Progenitor cell of endocrine pancreas (in vitro differentiated cells): Measurements from ENCODE around the gene SCUBE3. TPM values are rescaled to one million over a fixed set of nuclear protein-coding genes. Genes with fewer than 3 reads are reported as not detected.
A peak's percentile ranks its signal among the peaks of the same experiment; 100 is the strongest.

Source experiments
- DNase-seq: peaks from one replicate; pipeline ENCODE4 v3.0.0; 2021; ENCODE audit warnings: low spot score; ENCODE audit not compliant: unreplicated experiment
- H3K27ac Mint-ChIP-seq: 2 replicates; pipeline ENCODE4 v1.8.0; 2021; ENCODE audit warnings: mild to moderate bottlenecking, moderate library complexity, mixed read lengths
- H3K27me3 Mint-ChIP-seq: 2 replicates; pipeline ENCODE4 v1.8.0; 2021; ENCODE audit warnings: mixed read lengths
- H3K36me3 Mint-ChIP-seq: 2 replicates; pipeline ENCODE4 v1.8.0; 2022; ENCODE audit warnings: mixed read lengths; ENCODE audit not compliant: insufficient read depth
- H3K4me1 Mint-ChIP-seq: 2 replicates; pipeline ENCODE4 v1.8.0; 2021; ENCODE audit warnings: low read depth, mixed read lengths
- H3K4me3 Mint-ChIP-seq: 2 replicates; pipeline ENCODE4 v1.8.0; 2021; ENCODE audit warnings: low read depth, mild to moderate bottlenecking, moderate library complexity, mixed read lengths
- H3K9me3 Mint-ChIP-seq: 2 replicates; pipeline ENCODE4 v1.8.0; 2021; ENCODE audit warnings: low read depth, mixed read lengths
- CTCF ChIP-seq: fragments of 200-600 bp; sonication (generic); IDR thresholded peaks from one replicate; pipeline ENCODE4 v1.5.0; 2021; ENCODE audit warnings: antibody characterized with exemption, mild to moderate bottlenecking; ENCODE audit not compliant: unreplicated experiment
- total RNA-seq: library from RNA; stranded (reverse); gene quantifications from 2 replicates; pipeline ENCODE4 v1.2.1, GENCODE V29; 2021

Gene SCUBE3
- total RNA-seq, 1 donor from 2014 or later = 31.1 TPM

GRCh38 chr6:35273822-35274559 is 60.2 kb downstream of the SCUBE3 start:
- Mint-ChIP-seq H3K4me1 (no peaks in the 10 kb centered on the region), H3K27ac (no peak overlapping the region), H3K36me3 (peaks cover 4% of the 10 kb centered on the region), H3K27me3 (no peaks in the 10 kb centered on the region), H3K4me3 (no peak overlapping the region), H3K9me3 (no peaks in the 10 kb centered on the region)
- TF ChIP-seq CTCF = no peak
- DNase-seq = no peak

GRCh38 chr6:35275744-35276260 is 62.0 kb downstream of the SCUBE3 start:
- no peak overlapping the region for H3K4me3 Mint-ChIP-seq
- no peak for TF ChIP-seq CTCF

GRCh38 chr6:35278708-35279107 is 65.0 kb downstream of the SCUBE3 start:
- H3K36me3 Mint-ChIP-seq = peaks cover 15% of the 10 kb centered on the region
- peak overlapping the region; percentile 11 for H3K27ac Mint-ChIP-seq
- no peak overlapping the region for H3K4me3 Mint-ChIP-seq
- H3K27me3 Mint-ChIP-seq = no peaks in the 10 kb centered on the region
- DNase-seq = no peak
- H3K4me1 Mint-ChIP-seq = no peaks in the 10 kb centered on the region
- no peaks in the 10 kb centered on the region for H3K9me3 Mint-ChIP-seq
- no peak for TF ChIP-seq CTCF

More at GRCh38 chr6:35275744-35276260, 62.0 kb downstream of the SCUBE3 start:
- Mint-ChIP-seq H3K9me3 (no peaks in the 10 kb centered on the region), H3K36me3 (peaks cover 1% of the 10 kb centered on the region), H3K4me1 (no peaks in the 10 kb centered on the region), H3K27ac (no peak overlapping the region), H3K27me3 (no peaks in the 10 kb centered on the region)
- DNase-seq = no peak

- no peak overlapping the region for H3K27ac Mint-ChIP-seq
- H3K27me3 Mint-ChIP-seq = no peaks in the 10 kb centered on the region
- H3K9me3 Mint-ChIP-seq = no peaks in the 10 kb centered on the region
- peaks cover 18% of the 10 kb centered on the region for H3K36me3 Mint-ChIP-seq
- no peak for TF ChIP-seq CTCF
- no peak overlapping the region for H3K4me3 Mint-ChIP-seq
- H3K4me1 Mint-ChIP-seq = no peaks in the 10 kb centered on the region
- DNase-seq = no peak
Observed at GRCh38 chr6:35280903-35281302, 67.1 kb downstream of the SCUBE3 start.

GRCh38 chr6:35282472-35282871 is 68.7 kb downstream of the SCUBE3 start:
- H3K4me1 Mint-ChIP-seq = no peaks in the 10 kb centered on the region
- no peak overlapping the region for H3K27ac Mint-ChIP-seq
- DNase-seq = no peak
- no peak overlapping the region for H3K4me3 Mint-ChIP-seq
- no peaks in the 10 kb centered on the region for H3K9me3 Mint-ChIP-seq
- H3K27me3 Mint-ChIP-seq = no peaks in the 10 kb centered on the region
- no peak for TF ChIP-seq CTCF
- peaks cover 20% of the 10 kb centered on the region for H3K36me3 Mint-ChIP-seq
